Neutrophil (primary cell): ENCODE results near the gene RAB36.

ENCODE experiments used
- H3K27ac ChIP-seq: fragments of 200-600 bp; sonication (generic); 2 replicates; pipeline ENCODE4 v1.5.1; 2016; ENCODE audit warnings: mild to moderate bottlenecking, moderate library complexity
- H3K27me3 ChIP-seq: fragments of 200-600 bp; sonication (generic); 2 replicates; pipeline ENCODE4 v1.6.0; 2016; ENCODE audit warnings: mild to moderate bottlenecking
- H3K36me3 ChIP-seq: fragments of 200-600 bp; sonication (generic); 2 replicates; pipeline ENCODE4 v1.5.1; 2017
- H3K4me1 ChIP-seq, 2 experiments: fragments of 200-600 bp in 1 of 2; sonication (generic) in 1 of 2; 1 replicate in 1 of 2; 2 replicates in 1 of 2; pipeline versions ENCODE4 v1.5.1 to v1.6.1; 2013 to 2016; ENCODE audit warnings: low read depth in 1 of 2, low read length in 1 of 2, mild to moderate bottlenecking in 1 of 2, moderate library complexity in 1 of 2; ENCODE audit not compliant: control insufficient read depth in 1 of 2, insufficient read depth in 1 of 2
- H3K4me3 ChIP-seq, 2 experiments: fragments of 200-600 bp in 1 of 2; sonication (generic) in 1 of 2; 1 replicate in 1 of 2; 2 replicates in 1 of 2; pipeline ENCODE4 v1.5.1; 2013 to 2016; ENCODE audit warnings: low read depth in 1 of 2, low read length in 1 of 2, mild to moderate bottlenecking in 1 of 2, moderate library complexity in 1 of 2
- H3K9me3 ChIP-seq: fragments of 200-600 bp; sonication (generic); 2 replicates; pipeline ENCODE4 v1.5.1; 2016
- CTCF ChIP-seq: fragments of 200-600 bp; sonication (generic); IDR thresholded peaks from 2 replicates; pipeline ENCODE4 v1.5.1; 2016; ENCODE audit warnings: antibody characterized with exemption

RAB36 gene

GRCh38 chr22:23206915-23207314, 61.6 kb downstream of the RAB36 start:
- Histone ChIP-seq H3K4me1 (peaks cover 5 to 8% of the 10 kb centered on the region in 2 experiments), H3K4me3 (no peak overlapping the region), H3K36me3 (peaks cover 6% of the 10 kb centered on the region), H3K9me3 (no peaks in the 10 kb centered on the region), H3K27ac (no peak overlapping the region), H3K27me3 (no peaks in the 10 kb centered on the region)
- no peak for TF ChIP-seq CTCF

- no peak overlapping the region for H3K27ac ChIP-seq
- TF ChIP-seq CTCF = no peak
- H3K9me3 ChIP-seq = no peaks in the 10 kb centered on the region
- H3K27me3 ChIP-seq = no peaks in the 10 kb centered on the region
- H3K4me1 ChIP-seq = peaks cover 5% of the 10 kb centered on the region in 2 experiments
- peaks cover 6% of the 10 kb centered on the region for H3K36me3 ChIP-seq
- no peak overlapping the region for H3K4me3 ChIP-seq
Measured at GRCh38 chr22:23207729-23208393, 62.6 kb downstream of the RAB36 start.

GRCh38 chr22:23210428-23211170, 65.3 kb downstream of the RAB36 start:
- Histone ChIP-seq H3K4me1 (peaks cover 10 to 25% of the 10 kb centered on the region in 2 experiments), H3K4me3 (no peak overlapping the region), H3K27me3 (no peaks in the 10 kb centered on the region), H3K27ac (no peak overlapping the region), H3K9me3 (no peaks in the 10 kb centered on the region), H3K36me3 (no peaks in the 10 kb centered on the region)
- no peak for TF ChIP-seq CTCF

GRCh38 chr22:23211622-23212021, 66.3 kb downstream of the RAB36 start:
- no peak for TF ChIP-seq CTCF
- H3K4me3 ChIP-seq = no peak overlapping the region
- no peak overlapping the region for H3K27ac ChIP-seq
- peaks cover 20 to 36% of the 10 kb centered on the region in 2 experiments for H3K4me1 ChIP-seq
- no peaks in the 10 kb centered on the region for H3K9me3 ChIP-seq
- H3K27me3 ChIP-seq = no peaks in the 10 kb centered on the region
- H3K36me3 ChIP-seq = no peaks in the 10 kb centered on the region

- no peak overlapping the region for H3K4me3 ChIP-seq
- H3K27me3 ChIP-seq = no peaks in the 10 kb centered on the region
- no peak for TF ChIP-seq CTCF
- H3K9me3 ChIP-seq = no peaks in the 10 kb centered on the region
- H3K4me1 ChIP-seq = peaks cover 27 to 43% of the 10 kb centered on the region in 2 experiments
- H3K36me3 ChIP-seq = no peaks in the 10 kb centered on the region
- H3K27ac ChIP-seq = no peak overlapping the region
Measured at GRCh38 chr22:23212061-23213021, 67.1 kb downstream of the RAB36 start.
